T-helper 17 cell (primary cell): ENCODE data around the gene NACC2. TPM values are rescaled to one million over a fixed set of nuclear protein-coding genes. Genes with fewer than 3 reads are reported as not detected.

Source experiments
- ATAC-seq: fragments of 150-1000 bp; cut with Tn5 transposase; 2 replicates; pipeline ENCODE4 v1.10.0; 2021; ENCODE audit warnings: mild to moderate bottlenecking, moderate library complexity
- DNase-seq, 3 donors: peaks; one replicate each; pipeline versions ENCODE4 v3.0.0 to v3.0.0-alpha.2; 2020 to 2021
- H3K9me3 ChIP-seq: one replicate; pipeline ENCODE4 v1.7.0; 2013; ENCODE audit warnings: low read length, mild to moderate bottlenecking; ENCODE audit not compliant: control insufficient read depth, poor library complexity, severe bottlenecking
- H3K27ac Mint-ChIP-seq: one replicate; pipeline ENCODE4 v1.8.0; 2022; ENCODE audit warnings: mild to moderate bottlenecking, moderate library complexity, mixed read lengths
- H3K27me3 Mint-ChIP-seq: one replicate; pipeline ENCODE4 v1.8.0; 2022; ENCODE audit warnings: mixed read lengths
- H3K36me3 Mint-ChIP-seq: one replicate; pipeline ENCODE4 v1.8.0; 2022; ENCODE audit warnings: low read depth, mixed read lengths
- H3K4me1 Mint-ChIP-seq: one replicate; pipeline ENCODE4 v1.8.0; 2022; ENCODE audit warnings: mild to moderate bottlenecking, mixed read lengths
- H3K4me3 Mint-ChIP-seq: one replicate; pipeline ENCODE4 v1.8.0; 2022; ENCODE audit warnings: mild to moderate bottlenecking, moderate library complexity, mixed read lengths
- total RNA-seq, 4 donors: library from RNA in 2 of 4; stranded (reverse) in 2 of 4; gene quantifications; one replicate each; pipeline ENCODE4 v1.2.3 and lab custom pipeline; 2022 to 2026

The NACC2 gene
- total RNA-seq, 2 donors from 2014 or later: 5.8 to 5.9 TPM

DNA sequence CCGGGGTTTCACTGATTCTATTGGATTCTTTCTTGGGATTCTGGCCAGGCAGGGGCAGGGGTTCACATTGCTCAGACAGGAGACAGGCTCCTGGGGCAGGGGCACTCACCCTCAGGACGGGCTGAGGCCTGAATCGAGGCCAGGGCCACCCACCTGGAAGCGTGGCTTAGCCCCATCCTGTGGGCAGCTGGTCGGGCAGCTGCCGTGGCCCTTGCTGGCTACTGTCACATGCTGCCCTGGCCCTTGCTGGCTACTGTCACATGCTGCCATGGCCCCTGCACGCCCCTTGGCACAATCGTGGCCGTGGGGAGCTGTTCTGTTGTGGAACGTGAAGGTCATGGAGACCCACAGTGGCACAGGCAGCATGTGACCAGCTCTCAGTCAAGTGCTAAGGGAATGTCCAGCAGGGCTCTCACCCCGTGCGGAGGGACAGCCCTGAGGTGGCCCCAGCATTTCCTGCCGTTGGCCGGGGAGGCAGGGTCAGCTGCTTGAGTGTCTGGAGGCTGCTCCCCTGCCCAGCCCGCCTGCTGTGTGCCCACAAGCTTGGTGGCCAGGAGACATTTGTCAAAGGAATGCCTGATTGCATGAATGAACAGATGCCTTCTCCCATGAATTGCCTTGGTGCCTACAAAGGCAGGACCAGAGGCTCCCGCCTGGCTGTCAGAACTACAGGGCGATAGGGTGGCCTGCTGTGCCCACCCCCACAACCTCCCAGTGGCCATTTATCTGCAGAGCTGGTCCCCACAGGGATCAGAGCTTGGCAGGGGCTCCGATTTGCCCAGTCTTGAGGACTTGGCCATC lies 40.4 kb upstream of the NACC2 start:
- H3K27me3 Mint-ChIP-seq: peaks cover 40% of the 10 kb centered on the region
- H3K4me3 Mint-ChIP-seq: no peak overlapping the region
- DNase-seq (no peak), ATAC-seq (no peak)
- H3K27ac Mint-ChIP-seq: no peak overlapping the region
- H3K36me3 Mint-ChIP-seq: peaks cover 3% of the 10 kb centered on the region
- H3K4me1 Mint-ChIP-seq: peaks cover 7% of the 10 kb centered on the region
- no peaks in the 10 kb centered on the region for H3K9me3 ChIP-seq

- DNase-seq (no peak), ATAC-seq (no peak)
- Mint-ChIP-seq H3K4me1 (peaks cover 7% of the 10 kb centered on the region), H3K4me3 (peak overlapping the region; percentile 90), H3K27ac (no peak overlapping the region), H3K27me3 (peaks cover 51% of the 10 kb centered on the region), H3K36me3 (peaks cover 3% of the 10 kb centered on the region)
- H3K9me3 ChIP-seq: no peaks in the 10 kb centered on the region
Measured at GRCh38 chr9:136133959-136134484, 38.9 kb upstream of the NACC2 start.

DNA sequence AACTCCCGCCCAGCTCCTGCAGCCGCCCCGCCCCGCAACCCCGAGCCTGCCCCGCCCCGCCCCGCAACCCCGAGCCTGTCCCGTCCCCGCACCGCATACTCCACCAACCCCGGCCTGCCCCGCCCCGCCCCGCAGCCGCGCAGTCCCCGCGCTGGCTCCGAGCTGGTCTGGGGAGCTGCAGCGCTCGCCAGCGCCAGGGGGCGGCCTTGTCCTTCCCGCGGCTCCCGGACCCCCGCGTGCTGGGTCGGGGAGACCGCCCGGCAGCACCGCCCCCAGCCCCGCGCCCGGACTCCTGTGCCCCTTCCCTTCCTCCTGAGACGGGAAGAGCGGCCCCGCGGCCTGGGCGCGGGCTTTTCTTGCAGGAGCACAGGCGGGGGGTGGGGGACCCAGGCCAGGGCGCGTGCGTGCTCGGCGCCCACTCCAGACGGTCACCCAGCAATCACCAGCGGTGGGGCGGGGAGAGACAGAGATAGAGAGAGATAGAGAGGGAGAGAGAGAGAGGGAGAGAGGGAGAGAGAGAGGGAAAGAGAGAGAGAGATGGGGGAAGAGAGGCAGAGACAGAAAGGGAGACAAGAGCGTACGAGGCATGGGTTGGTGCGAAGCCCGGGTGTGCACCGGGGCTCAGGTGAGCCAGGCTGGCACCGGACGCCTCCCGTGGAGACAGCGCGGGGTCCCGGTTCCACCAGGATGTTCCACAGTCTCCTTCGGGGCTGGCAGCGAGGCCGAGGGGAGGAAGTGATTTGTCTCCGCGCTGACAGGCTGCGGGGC lies 38.3 kb upstream of the NACC2 start:
- H3K36me3 Mint-ChIP-seq: peaks cover 3% of the 10 kb centered on the region
- no peak overlapping the region for H3K27ac Mint-ChIP-seq
- ATAC-seq: peak; percentile 68
- H3K4me3 Mint-ChIP-seq: peak overlapping the region; percentile 90
- H3K4me1 Mint-ChIP-seq: peaks cover 7% of the 10 kb centered on the region
- H3K27me3 Mint-ChIP-seq: peaks cover 56% of the 10 kb centered on the region
- H3K9me3 ChIP-seq: no peaks in the 10 kb centered on the region
- no peak for DNase-seq

- H3K27me3 Mint-ChIP-seq: peaks cover 62% of the 10 kb centered on the region
- H3K36me3 Mint-ChIP-seq: peaks cover 4% of the 10 kb centered on the region
- H3K27ac Mint-ChIP-seq: no peak overlapping the region
- H3K9me3 ChIP-seq: no peaks in the 10 kb centered on the region
- no peak overlapping the region for H3K4me3 Mint-ChIP-seq
- ATAC-seq (peak; percentile 30), DNase-seq (no peak)
- peaks cover 7% of the 10 kb centered on the region for H3K4me1 Mint-ChIP-seq
Measured at GRCh38 chr9:136132512-136133050, 37.5 kb upstream of the NACC2 start.

- DNase-seq: no peak
- H3K27me3 Mint-ChIP-seq: peaks cover 61% of the 10 kb centered on the region
- H3K4me1 Mint-ChIP-seq: peaks cover 7% of the 10 kb centered on the region
- ATAC-seq: no peak
- H3K4me3 Mint-ChIP-seq: no peak overlapping the region
- no peaks in the 10 kb centered on the region for H3K9me3 ChIP-seq
- H3K27ac Mint-ChIP-seq: no peak overlapping the region
- peaks cover 5% of the 10 kb centered on the region for H3K36me3 Mint-ChIP-seq
Measured at GRCh38 chr9:136131629-136132511, 36.8 kb upstream of the NACC2 start.

GRCh38 chr9:136129176-136129575 lies 34.1 kb upstream of the NACC2 start:
- ATAC-seq: no peak

GRCh38 chr9:136128436-136128835 lies 33.3 kb upstream of the NACC2 start:
- ATAC-seq: no peak
- Mint-ChIP-seq H3K4me3 (no peak overlapping the region), H3K36me3 (peaks cover 3% of the 10 kb centered on the region), H3K27ac (no peak overlapping the region), H3K27me3 (peaks cover 50% of the 10 kb centered on the region), H3K4me1 (peaks cover under 1% of the 10 kb centered on the region)
- no peaks in the 10 kb centered on the region for H3K9me3 ChIP-seq
- no peak for DNase-seq

More at GRCh38 chr9:136129176-136129575, 34.1 kb upstream of the NACC2 start:
- H3K9me3 ChIP-seq: no peaks in the 10 kb centered on the region
- H3K27ac Mint-ChIP-seq: no peak overlapping the region
- H3K4me1 Mint-ChIP-seq: peaks cover 6% of the 10 kb centered on the region
- no peak for DNase-seq
- peaks cover 57% of the 10 kb centered on the region for H3K27me3 Mint-ChIP-seq
- H3K36me3 Mint-ChIP-seq: peaks cover 5% of the 10 kb centered on the region
- no peak overlapping the region for H3K4me3 Mint-ChIP-seq

GRCh38 chr9:136127313-136127712 lies 32.2 kb upstream of the NACC2 start:
- peaks cover 3% of the 10 kb centered on the region for H3K4me1 Mint-ChIP-seq
- no peaks in the 10 kb centered on the region for H3K9me3 ChIP-seq
- H3K27me3 Mint-ChIP-seq: peaks cover 50% of the 10 kb centered on the region
- H3K27ac Mint-ChIP-seq: no peak overlapping the region
- no peak for ATAC-seq
- H3K36me3 Mint-ChIP-seq: peaks cover 2% of the 10 kb centered on the region
- H3K4me3 Mint-ChIP-seq: no peak overlapping the region
- no peak for DNase-seq

DNA sequence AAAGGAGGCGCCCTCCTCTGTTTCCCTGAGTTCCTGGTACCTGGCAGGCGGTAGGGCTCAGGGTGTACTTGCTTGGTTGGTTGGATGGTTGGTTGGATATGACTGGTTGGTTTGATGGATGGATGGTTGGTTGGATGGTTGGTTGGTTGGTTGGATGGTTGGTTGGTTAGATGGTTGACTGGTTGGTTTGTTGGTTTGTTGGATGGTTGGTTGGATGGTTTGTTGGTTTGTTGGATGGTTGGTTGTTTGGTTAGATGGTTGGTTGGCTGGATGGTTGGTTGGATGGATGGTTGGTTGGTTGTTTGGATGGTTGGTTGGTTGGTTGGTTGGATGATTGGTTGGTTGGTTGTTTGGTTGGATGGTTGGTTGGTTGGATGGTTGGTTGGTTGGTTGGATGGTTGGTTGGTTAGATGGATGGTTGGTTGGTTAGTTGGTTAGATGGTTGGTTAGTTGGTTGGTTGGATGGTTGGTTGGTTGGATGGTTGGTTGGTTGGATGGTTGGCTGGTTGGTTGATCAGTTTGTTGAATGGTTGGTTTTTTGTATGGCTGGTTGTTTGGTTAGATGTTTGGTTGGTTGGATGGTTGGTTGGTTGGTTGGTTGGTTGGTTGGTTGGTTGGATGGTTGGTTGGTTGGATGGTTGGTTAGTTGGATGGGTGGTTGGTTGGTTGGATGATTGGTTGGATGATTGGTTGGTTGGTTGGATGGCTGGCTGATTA lies 30.0 kb upstream of the NACC2 start:
- no peak for ATAC-seq
- Mint-ChIP-seq H3K27me3 (peaks cover 33% of the 10 kb centered on the region), H3K4me1 (peaks cover 3% of the 10 kb centered on the region), H3K27ac (no peak overlapping the region), H3K4me3 (no peak overlapping the region), H3K36me3 (peaks cover 2% of the 10 kb centered on the region)
- H3K9me3 ChIP-seq: no peaks in the 10 kb centered on the region
- no peak for DNase-seq

DNA sequence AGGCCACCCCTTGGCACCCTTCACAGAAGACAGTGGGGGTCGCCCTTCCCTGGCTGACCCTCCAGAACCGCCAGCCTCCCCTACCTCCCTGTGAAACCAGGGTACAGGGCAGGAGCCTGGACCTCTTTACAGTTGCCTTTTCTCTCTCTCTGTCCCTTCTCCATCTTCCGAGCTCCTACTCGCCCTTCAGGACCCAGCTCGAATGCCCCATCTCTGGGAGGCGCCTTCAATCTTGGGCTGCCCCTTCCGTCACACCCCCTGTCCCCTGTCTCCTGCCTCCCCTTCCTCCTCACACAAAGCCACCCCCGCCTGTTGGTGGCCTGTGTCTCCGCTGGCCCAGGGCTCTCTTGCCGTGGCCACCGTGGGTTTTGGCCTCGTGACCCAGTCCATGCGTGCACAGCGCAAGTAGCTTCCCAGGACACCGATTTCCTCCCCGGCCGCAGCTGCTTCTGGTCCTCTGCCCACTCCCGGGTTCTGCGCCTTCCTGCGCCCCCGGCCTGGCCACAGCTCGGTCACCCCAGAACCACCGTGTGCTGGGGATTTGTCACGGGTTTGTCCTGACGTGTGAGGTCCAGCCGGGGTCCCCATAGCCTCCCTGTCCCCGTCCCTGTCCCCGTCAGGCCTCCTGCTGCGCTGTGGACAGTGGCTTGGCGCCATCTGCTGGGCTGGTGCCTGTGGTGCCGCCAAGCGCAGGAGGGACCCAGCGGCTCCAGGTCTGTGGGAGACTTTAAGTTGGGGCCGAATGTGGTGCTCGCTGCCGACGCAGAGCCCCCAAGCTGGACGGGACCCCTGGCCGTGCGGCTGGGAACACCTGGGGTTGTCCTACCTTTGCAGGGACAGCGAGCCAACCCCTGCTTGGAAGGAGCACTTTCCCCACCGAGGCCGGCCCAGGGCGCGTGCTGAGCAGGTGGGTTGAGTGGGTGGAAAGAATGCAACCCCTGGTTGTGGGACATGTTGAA lies 27.6 kb upstream of the NACC2 start:
- H3K4me1 Mint-ChIP-seq: peaks cover 3% of the 10 kb centered on the region
- peak; percentile 62 to 76 (median 69) for DNase-seq
- no peaks in the 10 kb centered on the region for H3K9me3 ChIP-seq
- H3K27ac Mint-ChIP-seq: no peak overlapping the region
- H3K4me3 Mint-ChIP-seq: peak overlapping the region; percentile 47
- peak; percentile 23 for ATAC-seq
- peaks cover 2% of the 10 kb centered on the region for H3K36me3 Mint-ChIP-seq
- H3K27me3 Mint-ChIP-seq: peaks cover 16% of the 10 kb centered on the region

DNA sequence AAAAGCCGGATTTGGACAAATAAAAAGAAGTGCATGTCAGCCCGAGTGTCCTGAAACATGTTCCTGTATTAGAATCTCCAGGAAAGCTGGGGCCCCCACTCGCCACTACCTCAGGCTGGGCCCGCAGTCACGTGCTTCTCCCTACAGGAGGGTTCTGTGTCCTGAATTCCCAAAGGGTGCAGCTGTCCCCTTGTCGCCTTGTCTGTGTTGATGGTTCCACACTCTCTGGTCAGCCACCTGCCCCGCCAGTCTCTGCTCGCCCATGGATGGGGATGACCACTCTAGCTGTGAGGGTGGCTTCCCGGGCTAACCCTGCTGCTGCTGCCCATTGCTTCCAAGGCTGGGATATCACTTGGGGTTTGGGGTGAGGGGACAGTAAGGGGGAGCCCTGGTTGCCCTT lies 26.7 kb upstream of the NACC2 start:
- no peak overlapping the region for H3K4me3 Mint-ChIP-seq
- ATAC-seq (no peak), DNase-seq (no peak)
- H3K27ac Mint-ChIP-seq: no peak overlapping the region
- H3K4me1 Mint-ChIP-seq: peaks cover 3% of the 10 kb centered on the region
- H3K9me3 ChIP-seq: no peaks in the 10 kb centered on the region
- peaks cover 11% of the 10 kb centered on the region for H3K27me3 Mint-ChIP-seq
- no peaks in the 10 kb centered on the region for H3K36me3 Mint-ChIP-seq
